HTERT RPE-1 (cell line): ENCODE data around the gene IDH3G.

Source experiments
- in situ Hi-C: fragments of 300-500 bp; cut with MboI; formaldehyde crosslinking; loops from 4 replicates; pipeline ENCODE4 v1.14.3; 2020; ENCODE audit warnings: low sequenced_read_pairs

IDH3G gene

GRCh38 chrX:153773741-153774575 lies 20.2 kb downstream of the IDH3G start:
- in situ Hi-C loops: no loop called here

DNA sequence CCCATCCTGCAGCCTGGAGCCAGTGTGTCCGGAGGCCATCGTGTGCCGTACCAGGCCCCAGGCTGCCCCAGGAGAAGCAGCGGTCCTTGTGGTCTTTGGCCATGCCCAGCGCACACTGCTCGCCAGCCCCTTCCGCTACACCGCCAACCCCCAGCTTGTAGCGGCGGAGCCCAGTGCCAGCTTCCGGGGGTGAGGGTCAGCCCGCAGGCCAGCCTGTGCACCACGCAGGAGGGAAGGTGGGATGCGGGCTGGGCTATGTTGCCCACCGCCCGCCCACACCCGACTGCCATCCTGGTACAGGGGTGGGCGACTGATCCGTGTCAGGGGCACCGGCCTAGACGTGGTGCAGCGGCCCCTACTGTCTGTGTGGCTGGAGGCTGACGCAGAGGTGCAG lies 21.0 kb downstream of the IDH3G start:
- in situ Hi-C loops: no loop called here

- in situ Hi-C loops: no loop called here
Measured at GRCh38 chrX:153772316-153773217, 21.6 kb downstream of the IDH3G start.

- in situ Hi-C loops: no loop called here
Measured at GRCh38 chrX:153771415-153772315, 22.5 kb downstream of the IDH3G start.

- in situ Hi-C loops: no loop called here
Measured at GRCh38 chrX:153770601-153771414, 23.4 kb downstream of the IDH3G start.

DNA sequence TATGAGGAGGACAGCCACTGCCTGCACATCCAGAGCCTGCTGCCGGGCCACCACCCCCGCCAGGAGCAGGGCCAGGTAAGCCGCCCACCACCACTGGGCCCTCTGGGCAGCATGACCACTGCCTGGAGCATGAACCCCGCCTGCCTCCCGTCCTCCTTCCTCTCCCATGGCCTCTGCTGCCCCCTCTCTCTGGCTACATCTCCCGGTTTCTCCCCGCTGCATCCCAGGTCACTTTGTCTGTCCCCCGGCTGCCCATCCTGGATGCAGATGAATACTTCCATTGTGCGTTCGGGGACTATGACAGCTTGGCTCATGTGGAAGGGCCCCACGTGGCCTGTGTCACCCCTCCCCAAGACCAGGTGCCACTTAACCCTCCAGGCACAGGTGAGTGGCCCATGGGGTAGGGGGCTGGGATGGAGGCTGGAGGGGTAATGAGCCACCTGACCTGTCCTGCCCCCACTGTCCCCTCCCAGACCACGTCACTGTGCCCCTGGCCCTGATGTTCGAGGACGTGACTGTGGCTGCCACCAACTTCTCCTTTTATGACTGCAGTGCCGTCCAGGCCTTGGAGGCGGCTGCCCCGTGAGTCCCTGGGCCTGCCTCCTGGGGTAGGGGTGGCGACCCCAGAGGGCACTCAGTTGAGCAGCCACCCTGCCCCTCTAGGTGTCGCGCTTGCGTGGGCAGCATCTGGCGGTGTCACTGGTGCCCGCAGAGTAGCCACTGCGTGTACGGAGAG lies 24.1 kb downstream of the IDH3G start:
- in situ Hi-C loops: no loop called here

DNA sequence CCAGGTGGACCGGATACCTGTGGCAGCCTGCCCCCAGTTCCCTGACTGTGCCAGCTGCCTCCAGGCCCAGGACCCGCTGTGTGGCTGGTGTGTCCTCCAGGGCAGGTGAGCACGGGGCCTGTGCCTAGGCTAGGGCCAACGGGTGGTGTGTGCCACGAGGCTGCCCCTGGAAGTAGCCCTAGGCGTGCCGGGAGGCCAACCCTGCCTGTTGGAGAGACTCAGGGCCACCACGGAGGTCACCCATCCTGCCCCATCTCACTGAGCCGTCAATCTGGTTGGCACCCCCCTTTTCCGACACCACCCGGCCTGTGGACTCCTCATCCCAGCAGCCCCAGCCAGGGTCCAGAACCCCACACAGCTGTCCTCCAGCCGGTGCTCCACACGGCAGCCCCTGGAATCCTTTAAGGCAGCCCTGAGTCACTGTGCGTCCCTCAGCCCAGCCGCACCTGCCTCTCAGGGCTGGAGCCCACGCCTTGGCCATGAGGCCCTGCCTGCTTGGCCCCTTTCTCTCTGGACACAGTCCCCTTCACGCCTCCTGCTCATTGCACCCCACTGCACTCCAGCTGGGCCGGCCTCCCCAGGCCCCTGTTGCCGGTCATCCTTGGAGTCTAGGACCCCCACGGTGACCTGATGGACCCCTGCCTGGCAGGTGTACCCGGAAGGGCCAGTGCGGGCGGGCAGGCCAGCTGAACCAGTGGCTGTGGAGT lies 24.9 kb downstream of the IDH3G start:
- in situ Hi-C loops: no loop called here

- in situ Hi-C loops: no loop called here
Measured at GRCh38 chrX:153768311-153769157, 25.6 kb downstream of the IDH3G start.

DNA sequence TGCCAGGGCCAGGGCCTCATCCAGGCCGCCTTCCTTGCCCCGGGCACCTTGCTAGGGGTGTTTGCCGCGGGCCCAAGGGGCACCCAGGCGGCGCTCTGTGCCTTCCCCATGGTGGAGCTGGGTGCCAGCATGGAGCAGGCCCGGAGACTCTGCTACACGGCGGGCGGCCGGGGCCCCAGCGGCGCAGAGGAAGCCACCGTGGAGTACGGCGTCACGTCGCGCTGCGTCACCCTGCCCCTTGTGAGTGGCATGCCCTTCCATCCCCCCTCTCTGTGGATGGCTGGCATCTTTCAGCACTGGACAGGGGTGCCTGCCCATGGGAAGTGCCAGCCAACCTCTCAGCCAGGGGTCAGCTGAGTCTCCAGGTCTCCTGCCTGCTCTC lies 26.5 kb downstream of the IDH3G start:
- in situ Hi-C loops: no loop called here

- in situ Hi-C loops: no loop called here
Measured at GRCh38 chrX:153766871-153767673, 27.1 kb downstream of the IDH3G start.

DNA sequence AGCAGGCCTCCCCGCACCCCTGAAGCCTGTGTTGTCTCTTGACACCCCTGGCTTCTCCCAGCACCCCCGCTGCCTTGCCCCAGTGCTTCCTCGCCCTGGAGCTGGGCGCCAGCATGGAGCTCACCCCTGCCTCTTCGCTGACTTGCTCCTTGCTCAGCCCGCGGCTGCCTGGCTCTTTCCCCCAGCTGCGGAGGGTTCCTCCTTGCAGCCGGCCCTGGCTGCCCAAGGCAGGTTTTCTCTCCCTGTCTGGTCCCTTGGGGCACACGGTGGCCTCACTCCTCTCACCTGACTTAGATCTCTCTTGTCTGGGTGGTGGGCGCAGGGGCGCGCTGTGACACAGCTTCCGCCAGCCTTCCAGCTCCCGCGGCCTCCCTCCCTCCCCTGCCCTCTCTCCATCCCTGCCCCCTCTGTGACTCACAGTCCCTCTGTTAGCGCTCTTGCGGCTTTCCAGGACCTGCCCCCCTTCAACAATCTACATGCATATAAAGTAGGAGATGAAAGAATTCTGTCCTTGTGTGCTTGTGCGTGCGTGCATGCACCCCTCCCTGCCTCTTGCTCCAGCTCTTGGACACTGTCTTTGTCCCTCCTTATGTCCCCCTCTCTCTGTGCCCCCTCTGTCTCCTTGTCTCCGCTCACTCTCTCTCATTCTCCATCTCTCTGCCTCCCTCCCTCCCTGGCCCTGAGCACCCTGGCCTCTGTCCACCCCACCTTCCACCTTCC lies 27.9 kb downstream of the IDH3G start:
- in situ Hi-C loops: no loop called here

GRCh38 chrX:153765138-153766079 lies 28.8 kb downstream of the IDH3G start:
- in situ Hi-C loops: no loop called here

DNA sequence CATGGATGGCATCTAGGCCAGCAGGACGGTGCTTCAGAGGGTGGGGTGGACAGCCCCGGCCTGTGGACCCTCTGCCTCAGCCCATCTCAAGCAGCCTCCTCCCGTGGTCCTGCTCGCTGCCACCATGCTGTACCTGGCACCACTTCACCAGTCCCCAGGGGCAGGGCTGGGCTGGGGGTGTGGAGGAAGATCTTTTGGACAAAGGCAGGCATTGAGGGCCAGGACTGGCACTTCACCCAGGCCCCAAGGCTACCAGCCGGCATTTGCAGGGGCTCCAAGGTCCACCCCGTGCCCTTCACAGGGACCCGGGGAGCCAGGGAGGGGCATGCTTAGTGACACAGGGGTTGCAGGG lies 29.4 kb downstream of the IDH3G start:
- in situ Hi-C loops: no loop called here

GRCh38 chrX:153763989-153764755 lies 30.0 kb downstream of the IDH3G start, which contains the start of gene PLXNB3:
Gene PLXNB3, plus strand, starts transcription at chrX:153764249. Its CDS starts 1,287 bp downstream, at chrX:153765536.
- in situ Hi-C loops: no loop called here
